MCF 10A (cell line): ENCODE measurements around the gene DGCR2. TPM values are rescaled to one million over a fixed set of nuclear protein-coding genes. Genes with fewer than 3 reads are reported as not detected.
"Not testable (repeated sequence)": the region's sequence is repeated elsewhere in the genome, so short reads cannot be mapped to it uniquely, and the experiment has no call there.

Experiments
- BruUV-seq: library from RNA; stranded (reverse); fragments of 400-500 nt; replicated peaks from 2 replicates; lab custom pipeline; 2021; lab: Mats Ljungman, UMichigan
- CTCF ChIA-PET: fragments of 300-600 bp; sonication (Branson Sonifier 250); formaldehyde crosslinking; extraction: SDS; loops from one replicate; lab custom pipeline; 2021; ENCODE audit warnings: antibody characterized with exemption, inconsistent platforms; lab: Yijun Ruan, JAX
- POLR2A ChIA-PET: fragments of 300-600, 350-650 bp; sonication (Branson Sonifier 250); formaldehyde crosslinking; extraction: SDS; loops from one replicate; lab custom pipeline; 2020; ENCODE audit warnings: antibody characterized with exemption, inconsistent platforms; lab: Yijun Ruan, JAX
- DNase-seq: peaks from one replicate; pipeline ENCODE4 v3.0.0-alpha.2; 2018; ENCODE audit not compliant: unreplicated experiment
- H3K27ac Mint-ChIP-seq: one replicate; pipeline ENCODE4 v1.8.0; 2022; ENCODE audit warnings: mild to moderate bottlenecking, low read depth, mixed read lengths; ENCODE audit not compliant: unreplicated experiment
- H3K27me3 Mint-ChIP-seq: one replicate; pipeline ENCODE4 v1.8.0; 2022; ENCODE audit warnings: mixed read lengths; ENCODE audit not compliant: insufficient read depth, unreplicated experiment
- H3K36me3 Mint-ChIP-seq: one replicate; pipeline ENCODE4 v1.8.0; 2022; ENCODE audit warnings: mild to moderate bottlenecking, moderate library complexity, mixed read lengths; ENCODE audit not compliant: insufficient read depth, unreplicated experiment
- H3K4me1 Mint-ChIP-seq: one replicate; pipeline ENCODE4 v1.8.0; 2022; ENCODE audit warnings: mixed read lengths; ENCODE audit not compliant: insufficient read depth, unreplicated experiment
- H3K4me3 Mint-ChIP-seq: one replicate; pipeline ENCODE4 v1.8.0; 2022; ENCODE audit warnings: mild to moderate bottlenecking, moderate library complexity, mixed read lengths; ENCODE audit not compliant: unreplicated experiment
- H3K9me3 Mint-ChIP-seq: one replicate; pipeline ENCODE4 v1.8.0; 2022; ENCODE audit warnings: mixed read lengths; ENCODE audit not compliant: unreplicated experiment
- CTCF ChIP-seq: fragments of 200-600 bp; IDR thresholded peaks from one replicate; pipeline ENCODE4 v1.8.0; 2022; ENCODE audit warnings: antibody characterized with exemption, mild to moderate bottlenecking; ENCODE audit not compliant: unreplicated experiment
- intact Hi-C: fragments of 100-400 bp; cut with micrococcal nuclease; formaldehyde crosslinking; loops from 2 replicates; pipeline ENCODE4 v1.14.1; 2022
- total RNA-seq: library from RNA; stranded (reverse); gene quantifications from 2 replicates; pipeline ENCODE4 v1.2.3, GENCODE V29; 2022

The DGCR2 gene
- total RNA-seq, 1 experiment from 2014 or later, result 41.2 TPM

DNA sequence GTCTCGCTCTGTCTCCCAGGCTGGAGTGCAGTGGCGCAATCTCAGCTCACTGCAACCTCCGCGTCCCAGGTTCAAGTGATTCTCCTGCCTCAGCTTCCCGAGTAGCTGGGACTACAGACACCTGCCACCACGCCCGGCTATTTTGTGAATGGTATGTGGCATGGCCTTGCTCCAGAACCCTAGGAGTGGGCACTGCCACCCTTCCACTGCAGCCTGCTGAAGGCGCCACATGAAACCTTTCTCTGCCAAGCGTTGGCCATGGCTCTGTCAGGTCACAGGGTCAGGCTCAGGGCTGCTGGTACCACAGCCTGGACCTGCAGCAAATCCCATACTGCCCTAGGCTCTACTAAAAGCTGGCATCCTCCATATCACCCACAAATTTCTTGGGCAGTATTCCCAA, 33.9 kb upstream of the DGCR2 start:
- H3K27me3 Mint-ChIP-seq, result peaks cover 24% of the 10 kb centered on the region
- H3K9me3 Mint-ChIP-seq, intact Hi-C loops, BruUV-seq, DNase-seq, H3K4me3 Mint-ChIP-seq, H3K36me3 Mint-ChIP-seq, H3K4me1 Mint-ChIP-seq, H3K27ac Mint-ChIP-seq: not testable (repeated sequence)
- POLR2A ChIA-PET, result interaction anchor here (0.9 kb wide), 1 partner anchor 18 kb away, joined by 4 read pairs; no protein-coding TSS in a partner anchor
- CTCF ChIA-PET, result interaction anchor here (2.8 kb wide), 1 partner anchor 11 kb away, joined by 15 read pairs; the partner anchor contains the start of gene ESS2

DNA sequence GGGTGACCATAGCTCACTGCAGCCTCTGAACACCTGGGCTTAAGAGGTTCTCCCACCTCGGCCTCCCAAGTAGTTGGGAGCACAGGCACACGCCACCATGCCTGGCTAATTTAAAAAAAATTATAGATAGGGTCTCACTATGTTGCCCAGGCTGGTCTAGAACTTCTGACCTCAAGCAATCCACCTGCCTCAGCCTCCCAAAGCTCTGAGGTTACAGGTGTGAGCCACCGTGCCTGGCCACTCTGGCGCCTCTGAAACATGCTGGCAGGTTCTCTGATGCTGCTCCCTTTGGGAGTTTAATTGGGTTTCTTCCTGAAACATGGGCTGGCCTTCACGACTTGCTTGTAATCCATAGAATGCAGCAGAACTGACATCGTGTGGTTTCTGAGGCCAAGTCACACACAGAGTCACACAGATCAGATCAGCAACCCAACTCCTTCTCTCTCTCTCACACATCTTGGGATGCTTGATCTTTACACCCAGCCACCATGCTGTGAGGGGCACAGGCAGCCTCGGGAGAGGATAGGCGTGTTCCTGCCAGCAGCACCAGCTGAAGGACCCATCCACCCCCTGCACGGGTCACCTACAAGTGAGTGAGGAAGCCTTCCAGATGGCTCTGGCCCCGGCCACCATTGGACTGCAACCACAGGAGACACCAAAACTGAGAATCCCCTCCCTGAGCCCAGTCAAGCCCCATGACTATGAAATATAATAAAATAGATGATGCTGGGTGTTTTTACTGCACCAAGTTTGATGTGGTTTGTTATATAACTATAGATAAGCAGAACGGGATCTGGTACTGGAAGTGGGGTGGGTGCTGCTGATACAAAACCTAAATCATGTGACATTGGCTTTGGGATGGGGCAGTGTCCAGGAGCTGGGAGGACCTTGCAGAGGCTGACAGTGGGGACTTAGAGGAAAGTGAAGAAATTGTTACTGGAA, 31.0 kb upstream of the DGCR2 start:
- Mint-ChIP-seq H3K4me1 (no peaks in the 10 kb centered on the region), H3K9me3 (peaks cover 8% of the 10 kb centered on the region), H3K27ac (no peak overlapping the region), H3K4me3 (no peak overlapping the region), H3K36me3 (no peaks in the 10 kb centered on the region), H3K27me3 (peaks cover 31% of the 10 kb centered on the region)
- POLR2A ChIA-PET, result interaction anchor here (1.1 to 3.7 kb wide), 2 partner anchors 9 to 106 kb away, joined by 4 to 14 read pairs; partner anchors contain the start of gene ESS2
- no peak for DNase-seq
- no peak for TF ChIP-seq CTCF
- CTCF ChIA-PET, result interaction anchor here (0.6 to 2.8 kb wide), 5 partner anchors 9 to 1401 kb away, joined by 3 to 15 read pairs (median 3); partner anchors contain the start of gene ESS2
- intact Hi-C loops, result no loop called here
- BruUV-seq, result no TSS peak

GRCh38 chr22:19151329-19152191, 29.3 kb upstream of the DGCR2 start:
- CTCF ChIA-PET, result interaction anchor here (0.5 to 0.7 kb wide), 2 partner anchors 109 to 385 kb away, joined by 3 read pairs; no protein-coding TSS in a partner anchor
- no peak for DNase-seq
- H3K4me1 Mint-ChIP-seq, result no peaks in the 10 kb centered on the region
- POLR2A ChIA-PET, result interaction anchor here (0.9 kb wide), 1 partner anchor 27 kb away, joined by 3 read pairs; the partner anchor contains the start of gene SLC25A1
- peaks cover 31% of the 10 kb centered on the region for H3K27me3 Mint-ChIP-seq
- H3K36me3 Mint-ChIP-seq, result no peaks in the 10 kb centered on the region
- BruUV-seq, result no TSS peak
- H3K4me3 Mint-ChIP-seq, result no peak overlapping the region
- H3K9me3 Mint-ChIP-seq, result peaks cover 8% of the 10 kb centered on the region
- TF ChIP-seq CTCF, result no peak
- intact Hi-C loops, result no loop called here
- no peak overlapping the region for H3K27ac Mint-ChIP-seq

- Mint-ChIP-seq H3K4me3 (no peak overlapping the region), H3K27me3 (peaks cover 31% of the 10 kb centered on the region), H3K4me1 (no peaks in the 10 kb centered on the region), H3K9me3 (peaks cover 8% of the 10 kb centered on the region), H3K36me3 (no peaks in the 10 kb centered on the region), H3K27ac (no peak overlapping the region)
- no TSS peak for BruUV-seq
- no peak for TF ChIP-seq CTCF
- POLR2A ChIA-PET, result interaction anchor here (0.9 kb wide), 1 partner anchor 28 kb away, joined by 3 read pairs; the partner anchor contains the start of gene SLC25A1
- no peak for DNase-seq
- CTCF ChIA-PET, result interaction anchor here (0.5 kb wide), 1 partner anchor 386 kb away, joined by 3 read pairs; no protein-coding TSS in a partner anchor
- intact Hi-C loops, result no loop called here
These were observed 28.5 kb upstream of the DGCR2 start for GRCh38 chr22:19150482-19151328.
